GM18508 (cell line): ENCODE measurements around the gene ZCCHC14.
"Not testable (repeated sequence)": the region's sequence is repeated elsewhere in the genome, so short reads cannot be mapped to it uniquely, and the experiment has no call there.

Experiments
- ATAC-seq: cut with Tn5 transposase; IDR thresholded peaks from one replicate; pipeline ENCODE4 v1.9.1; 2021; ENCODE audit warnings: moderate number of reproducible peaks; ENCODE audit not compliant: insufficient read depth, unreplicated experiment

The ZCCHC14 gene

DNA sequence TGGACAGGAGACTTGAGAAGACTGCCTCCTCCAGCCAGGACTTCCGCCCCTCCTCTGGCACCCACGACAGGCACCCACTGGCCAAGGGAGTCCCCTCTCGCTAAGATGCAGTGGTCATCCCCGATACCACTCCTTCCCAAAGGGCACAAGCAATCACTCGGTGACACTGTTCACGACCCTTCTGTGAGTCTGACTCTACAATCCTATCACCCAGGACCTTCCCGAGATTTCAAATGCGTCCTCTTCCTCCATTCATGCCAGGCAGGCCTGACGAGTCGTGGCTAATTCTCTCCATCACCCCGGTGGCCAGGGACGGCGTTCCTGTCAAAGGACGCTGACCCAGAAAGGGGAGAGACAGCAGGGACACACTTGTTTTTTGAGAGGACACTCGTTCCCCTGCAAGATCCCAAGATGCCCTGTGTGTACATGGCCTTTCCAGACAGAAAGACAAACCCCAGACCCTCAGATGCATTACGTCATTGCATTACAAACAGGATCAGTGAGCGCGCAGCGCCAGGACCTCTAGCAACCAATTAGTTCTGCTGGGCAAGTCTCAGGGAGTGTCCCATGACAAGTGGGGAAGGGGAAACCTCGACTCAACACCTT, 121.5 kb downstream of the ZCCHC14 start:
- ATAC-seq: no peak

DNA sequence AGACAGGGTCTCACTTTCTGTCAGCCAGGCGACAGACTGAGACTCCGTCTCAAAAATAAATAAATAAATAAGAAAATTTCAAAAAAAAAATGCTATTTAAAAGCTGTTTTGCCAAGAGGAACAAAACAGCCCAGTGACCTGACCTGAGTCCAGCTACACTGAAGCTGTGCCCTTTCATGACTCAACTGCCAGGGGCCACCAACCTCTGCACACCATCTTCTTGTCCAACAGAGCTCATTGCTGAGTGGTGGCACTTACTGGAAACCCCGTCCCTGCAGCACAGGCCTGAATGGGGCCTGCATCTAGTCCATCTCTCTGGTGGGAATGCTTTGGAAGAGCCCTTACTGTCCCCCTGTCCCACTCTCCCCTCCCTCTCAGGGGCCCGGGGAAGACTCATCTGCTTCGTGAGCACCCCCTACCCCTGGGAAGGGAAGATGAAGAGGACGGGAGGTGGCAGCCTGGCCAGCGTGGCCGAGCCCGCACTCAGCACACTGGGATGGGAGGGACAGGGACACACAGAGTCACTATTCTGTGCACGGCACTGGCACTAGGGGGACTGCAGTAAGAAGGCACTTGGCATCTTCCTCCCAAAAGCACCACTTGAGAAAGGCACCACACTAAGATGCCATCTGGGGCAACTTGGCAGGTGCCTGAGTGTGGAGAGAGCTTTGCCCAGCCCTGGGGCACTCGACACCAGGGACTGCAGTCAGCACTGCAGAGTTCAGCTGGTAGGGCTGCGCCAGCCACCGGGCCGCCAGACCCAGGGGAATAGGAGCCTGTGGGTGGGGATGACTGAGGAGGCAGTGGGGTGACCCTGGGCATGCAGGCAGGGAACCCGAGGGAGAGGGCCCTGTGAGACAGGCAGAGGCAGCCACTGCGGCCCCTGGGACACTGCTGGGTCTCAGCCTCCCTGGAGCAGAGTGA, 122.8 kb downstream of the ZCCHC14 start:
- ATAC-seq: no peak

DNA sequence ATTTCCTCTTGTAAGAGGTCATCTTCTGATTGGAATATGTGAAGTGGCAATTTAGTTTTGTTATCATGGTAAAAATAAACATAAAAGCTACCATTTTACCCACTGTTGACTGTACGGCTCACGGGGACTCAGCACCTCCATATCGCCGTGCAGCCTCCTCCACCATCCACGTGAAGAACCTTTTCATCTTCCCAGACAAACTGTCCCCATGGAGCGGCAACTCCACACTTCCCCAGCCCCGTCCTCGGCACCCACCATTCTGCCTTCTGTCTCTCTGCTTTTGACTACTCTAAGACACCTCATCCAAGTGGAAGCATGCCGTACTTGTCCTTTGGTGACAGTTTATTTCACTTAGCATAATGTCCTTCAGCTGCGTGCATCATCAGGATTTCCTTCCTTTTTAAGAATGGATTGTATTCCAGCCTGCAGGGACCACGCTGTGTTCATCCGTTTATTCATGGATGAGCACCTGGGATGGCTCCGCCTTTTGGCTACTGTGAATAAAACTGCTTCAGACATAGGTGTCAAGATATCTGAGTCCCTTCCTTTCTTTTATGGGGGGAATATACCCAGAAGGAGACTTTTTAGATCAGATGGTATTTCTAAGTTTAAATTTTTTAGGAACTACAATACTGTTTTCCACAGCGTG, 123.6 kb downstream of the ZCCHC14 start:
- ATAC-seq: no peak

DNA sequence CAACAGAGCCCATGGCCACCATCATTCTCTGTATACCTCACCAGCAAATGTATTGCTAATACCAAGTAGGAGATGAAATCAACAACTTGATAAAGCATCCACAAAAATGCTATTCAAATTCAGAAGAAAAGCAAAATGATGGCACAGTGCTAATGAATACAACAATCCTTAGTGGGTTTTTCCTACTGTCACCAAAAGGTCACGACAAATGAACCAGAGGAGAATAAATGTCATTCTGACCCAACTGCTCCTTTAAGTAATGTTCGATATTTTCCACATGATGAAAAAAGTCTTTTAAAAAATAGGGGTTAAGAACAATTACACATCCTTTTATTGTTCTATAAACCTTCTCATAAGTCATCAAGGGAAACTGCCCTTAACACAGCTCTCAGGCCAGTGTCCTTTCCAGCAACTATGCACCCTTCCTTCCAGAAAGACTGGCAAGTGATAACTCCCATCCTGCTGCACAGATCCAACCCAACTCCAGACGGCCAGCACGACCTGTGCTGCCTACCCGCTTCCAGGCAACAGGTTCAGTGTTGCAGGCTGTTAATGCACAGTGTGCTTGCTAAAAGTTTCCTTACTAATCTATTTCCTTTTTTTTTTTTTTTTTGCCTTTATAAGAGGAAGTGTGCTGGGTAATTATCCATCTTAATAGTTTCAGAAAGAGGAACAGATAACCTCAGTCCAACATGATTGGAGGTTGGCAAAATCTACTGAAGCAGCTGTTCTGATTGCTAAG, 124.6 kb downstream of the ZCCHC14 start:
- ATAC-seq: no peak

DNA sequence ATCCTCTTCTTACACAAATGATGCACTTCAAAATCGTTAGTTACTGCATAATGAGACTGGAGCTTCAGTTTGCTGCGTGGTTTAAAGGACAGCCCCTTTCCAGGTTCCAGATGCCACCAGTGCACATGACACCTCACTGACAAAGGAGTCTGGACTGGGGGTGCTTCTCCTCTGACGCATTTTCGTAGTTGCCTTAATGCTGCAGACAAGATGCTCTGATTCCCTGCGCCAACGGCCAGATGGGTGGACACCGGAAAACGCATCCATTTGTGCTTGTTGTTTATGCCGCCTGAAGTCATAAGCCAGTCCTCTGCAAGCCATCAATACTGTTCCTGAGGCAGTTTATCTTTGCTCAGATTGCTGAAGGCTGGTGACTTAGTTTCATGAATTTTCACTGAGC, 125.3 kb downstream of the ZCCHC14 start:
- ATAC-seq: no peak

DNA sequence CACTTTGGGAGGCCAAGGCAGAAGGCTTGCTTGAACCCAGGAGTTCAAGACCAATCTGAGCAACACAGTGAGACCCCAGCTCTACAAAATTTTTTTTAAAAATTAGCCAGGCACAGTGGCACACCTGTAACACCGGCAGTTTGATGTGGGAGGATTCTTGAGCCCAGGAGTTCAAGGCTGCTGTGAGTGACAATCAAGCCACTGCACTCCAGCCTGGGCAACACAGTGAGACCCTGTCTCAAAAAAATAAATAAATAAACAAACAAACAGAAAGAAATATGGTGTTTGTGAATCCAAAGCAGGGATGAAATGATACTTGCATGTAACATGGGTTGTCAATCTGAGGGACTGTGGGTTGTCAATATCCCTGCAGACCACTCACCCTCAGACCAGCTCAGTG, 125.9 kb downstream of the ZCCHC14 start:
- no peak for ATAC-seq

GRCh38 chr16:87366288-87366687, 126.5 kb downstream of the ZCCHC14 start:
- no peak for ATAC-seq

GRCh38 chr16:87365021-87365713, 127.7 kb downstream of the ZCCHC14 start:
- no peak for ATAC-seq

DNA sequence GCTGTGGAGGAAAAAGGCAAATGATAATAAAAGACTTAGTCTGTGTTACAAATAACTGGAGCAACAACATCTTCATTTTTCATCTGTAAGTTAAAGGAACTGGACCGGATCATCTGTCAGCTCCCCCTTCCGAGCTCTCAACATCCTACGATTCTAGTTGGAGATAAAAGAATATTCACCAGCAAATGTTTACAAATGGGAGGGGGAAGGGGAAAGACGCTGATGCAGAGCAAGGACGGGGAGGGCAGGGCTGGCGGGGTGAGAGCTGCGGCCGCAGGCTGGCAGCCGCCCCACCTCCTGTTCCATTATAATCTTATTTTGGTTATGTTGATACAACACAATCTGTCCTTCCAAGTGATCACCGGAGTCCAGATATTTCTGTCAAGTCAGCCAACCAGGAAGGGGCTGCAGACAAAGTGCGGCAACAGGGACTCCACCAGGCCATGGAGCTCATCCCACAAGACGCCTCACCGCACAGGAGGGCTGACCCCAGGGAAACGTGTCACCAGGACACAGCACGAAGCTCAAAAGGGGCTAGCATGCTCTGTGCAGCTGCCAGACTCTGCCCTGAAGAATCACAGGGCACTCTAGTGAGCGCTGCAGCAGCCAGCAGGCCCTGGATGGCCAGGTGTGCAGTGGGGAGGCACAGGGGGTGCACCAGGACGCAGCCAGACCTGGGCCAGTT, 128.9 kb downstream of the ZCCHC14 start:
- no peak for ATAC-seq

- ATAC-seq: not testable (repeated sequence)
Measured at GRCh38 chr16:87362828-87363559, 129.8 kb downstream of the ZCCHC14 start.

- ATAC-seq: no peak
Measured at GRCh38 chr16:87361916-87362619, 130.8 kb downstream of the ZCCHC14 start.

DNA sequence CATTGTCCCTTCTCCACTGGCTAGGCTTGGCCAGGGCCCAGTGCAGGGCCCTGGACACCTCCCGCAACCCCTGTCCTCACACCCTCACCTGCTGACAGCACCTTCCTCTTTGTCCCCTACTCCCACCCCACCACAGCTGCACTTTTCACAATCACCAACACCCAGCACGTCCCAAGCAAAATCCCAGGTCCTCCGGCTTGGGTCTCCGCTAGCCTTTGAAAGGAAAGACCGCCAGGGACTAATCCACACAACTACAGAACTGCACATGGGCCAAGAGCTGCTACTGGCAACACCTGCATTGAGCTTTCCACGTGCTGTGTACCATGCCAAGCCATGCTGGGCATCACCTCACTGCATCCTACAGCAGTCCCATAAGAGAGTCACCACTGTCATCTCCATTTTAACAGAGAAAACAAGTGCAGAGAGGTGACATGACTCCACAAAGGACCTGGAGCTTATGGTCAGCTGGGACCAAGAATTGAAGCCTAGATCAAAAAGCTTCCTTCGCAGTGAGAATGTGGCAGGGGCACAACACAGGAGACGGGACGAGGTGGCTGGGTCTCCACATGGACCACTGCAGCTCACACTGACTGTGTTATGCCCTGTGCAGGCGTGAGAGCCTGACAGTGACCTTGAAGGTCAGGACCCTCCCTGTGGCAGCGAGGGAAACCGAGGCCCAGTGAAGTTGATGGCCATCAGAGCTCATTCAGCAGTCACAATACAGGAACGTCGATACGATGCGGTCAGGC, 131.8 kb downstream of the ZCCHC14 start:
- ATAC-seq: no peak

GRCh38 chr16:87359121-87359520, 133.7 kb downstream of the ZCCHC14 start:
- no peak for ATAC-seq

DNA sequence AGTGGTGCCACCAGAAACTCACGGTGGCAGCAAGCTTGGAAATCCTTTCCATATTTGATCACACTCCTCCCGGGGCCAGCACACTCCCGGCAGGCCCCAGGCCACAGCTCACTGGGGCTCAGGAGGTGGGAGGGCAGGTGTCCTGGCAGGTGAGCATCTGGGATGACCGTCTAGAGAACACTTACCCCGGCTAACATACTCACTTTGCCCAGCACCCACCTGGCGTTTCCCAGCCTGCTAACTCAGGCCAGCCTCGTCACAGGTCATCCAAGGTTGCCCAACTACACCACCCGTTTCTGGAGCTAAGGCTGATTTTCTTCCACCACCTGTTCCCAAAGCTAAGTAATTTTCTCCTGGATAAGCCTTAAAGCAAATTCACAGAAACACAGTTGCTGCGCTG, 134.1 kb downstream of the ZCCHC14 start:
- ATAC-seq: no peak

GRCh38 chr16:87358250-87358649, 134.6 kb downstream of the ZCCHC14 start:
- no peak for ATAC-seq

DNA sequence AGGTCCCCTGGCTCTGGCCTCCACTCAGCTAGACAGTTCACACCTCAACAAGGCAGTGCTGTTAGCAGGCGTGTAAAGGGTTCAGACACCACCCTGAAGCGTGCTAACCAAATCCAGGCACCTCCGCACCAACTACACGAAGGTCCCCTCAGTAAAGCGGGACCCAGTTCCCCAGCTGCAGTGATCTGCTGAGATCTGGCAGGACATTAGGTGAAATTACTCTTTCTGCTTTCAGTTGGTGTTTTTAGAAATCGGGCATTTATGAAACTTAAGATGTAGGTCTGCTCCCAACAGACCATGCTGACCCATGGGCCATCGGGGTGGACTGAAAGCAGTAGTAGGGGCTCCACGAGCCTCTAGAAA, 136.4 kb downstream of the ZCCHC14 start:
- no peak for ATAC-seq
